GM19463 (cell line): ENCODE results near the gene MFAP4.

Source experiments
- ATAC-seq: cut with Tn5 transposase; IDR thresholded peaks from one replicate; pipeline ENCODE4 v1.9.1; 2021; ENCODE audit warnings: mild to moderate bottlenecking, moderate library complexity; ENCODE audit not compliant: unreplicated experiment

MFAP4 gene

DNA sequence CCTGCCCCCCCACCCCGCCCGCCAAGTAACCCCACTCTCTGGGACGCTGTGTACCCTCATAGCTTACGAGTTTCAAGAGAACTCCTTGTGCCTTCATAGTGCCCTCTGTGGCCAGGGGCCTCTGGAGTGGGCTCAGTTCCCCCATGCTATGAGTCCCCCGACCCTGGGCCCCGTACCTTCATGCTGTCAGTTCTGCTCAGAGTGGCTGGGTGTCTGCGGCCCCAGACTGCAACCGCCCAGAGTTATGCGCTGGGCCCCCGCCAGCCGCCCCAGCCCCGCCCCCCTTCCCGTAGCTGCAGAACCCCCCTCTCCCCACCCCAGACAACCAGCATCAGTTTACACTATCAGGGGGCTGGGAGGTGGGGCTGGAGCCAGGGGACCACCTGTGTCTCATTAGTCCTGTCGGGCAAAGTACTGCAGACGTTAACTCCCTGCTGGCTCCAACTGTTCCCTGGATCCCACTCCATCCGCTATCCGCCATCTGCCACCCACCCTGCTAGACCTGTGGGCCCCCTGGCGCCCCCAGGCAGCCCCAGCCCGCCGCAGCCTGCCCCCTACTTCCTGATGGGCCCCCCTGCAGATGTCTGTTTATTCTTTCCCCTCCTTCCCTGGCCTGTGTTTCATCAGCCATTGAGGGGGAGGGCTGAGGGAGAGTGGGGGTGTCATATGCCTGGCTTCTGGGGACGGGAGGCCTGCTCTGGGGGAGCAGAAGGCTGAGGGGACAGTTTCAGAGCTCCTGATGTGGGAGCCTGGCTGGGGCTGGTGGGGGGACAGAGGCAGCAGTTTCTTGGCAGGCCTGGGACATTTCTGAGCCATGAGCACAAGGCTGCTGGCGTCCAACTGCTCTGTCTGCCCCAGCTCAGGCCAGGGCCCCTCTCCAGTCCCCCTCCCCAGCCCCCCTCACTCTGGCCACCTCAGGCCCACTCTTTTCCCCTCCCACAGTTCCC is at the start of gene MFAP4:
MFAP4 (minus strand) TSS at position 217 of the 947 bp plus-strand sequence; CDS start at position 182, 35 bp downstream.
- ATAC-seq, result no peak

GRCh38 chr17:19433727-19434340 is 46.8 kb upstream of the MFAP4 start:
- no peak for ATAC-seq

DNA sequence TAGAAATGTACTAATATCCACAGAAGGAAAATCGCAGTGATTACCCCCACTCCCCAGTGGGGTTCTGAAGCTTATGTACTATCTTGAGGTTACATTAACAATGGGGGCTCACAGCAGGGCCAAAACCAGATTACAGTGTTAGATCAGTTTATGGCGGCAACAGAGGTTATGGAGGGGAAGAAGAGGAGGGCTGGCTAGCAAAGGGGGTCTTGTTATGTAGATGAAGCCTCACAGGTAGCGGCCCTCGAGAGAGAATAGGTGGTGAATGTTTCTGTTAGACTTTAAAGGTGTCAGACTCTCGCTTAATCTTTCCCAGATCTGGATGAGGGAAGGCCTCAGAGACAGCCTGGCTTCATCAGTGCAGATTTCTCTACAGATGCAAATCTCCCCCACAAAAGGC is 46.3 kb upstream of the MFAP4 start:
- no peak for ATAC-seq

GRCh38 chr17:19431691-19432090 is 44.7 kb upstream of the MFAP4 start:
- no peak for ATAC-seq

- no peak for ATAC-seq
Measured at GRCh38 chr17:19426631-19427030, 39.6 kb upstream of the MFAP4 start.

- ATAC-seq, result no peak
Measured at GRCh38 chr17:19424934-19425868, 38.2 kb upstream of the MFAP4 start.

GRCh38 chr17:19421926-19422325 is 34.9 kb upstream of the MFAP4 start:
- no peak for ATAC-seq

- no peak for ATAC-seq
Measured at GRCh38 chr17:19421219-19421618, 34.2 kb upstream of the MFAP4 start.

GRCh38 chr17:19418251-19418992 is 31.4 kb upstream of the MFAP4 start:
- ATAC-seq, result no peak

DNA sequence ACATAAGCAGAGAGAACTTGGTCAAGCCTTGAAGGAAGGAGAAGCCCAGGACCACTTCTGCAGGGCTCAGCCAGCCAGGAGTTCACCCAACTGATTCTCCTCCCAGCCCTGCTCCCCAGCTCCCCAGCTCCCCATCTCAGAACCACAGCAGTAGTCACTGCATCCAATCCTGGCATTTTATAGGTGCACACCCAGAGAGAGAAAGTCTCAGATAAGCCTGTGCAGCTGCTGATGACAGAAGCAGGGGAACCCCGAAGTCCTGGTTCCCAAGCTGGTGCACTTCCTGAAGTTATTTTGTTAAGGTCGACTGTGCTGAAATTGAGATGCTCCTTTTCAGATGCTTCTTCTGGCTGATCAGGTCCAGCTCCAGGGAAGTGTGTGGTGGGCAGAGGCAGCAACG is 30.6 kb upstream of the MFAP4 start:
- ATAC-seq, result no peak

GRCh38 chr17:19415806-19416775 is 29.1 kb upstream of the MFAP4 start:
- no peak for ATAC-seq

GRCh38 chr17:19415311-19415710 is 28.3 kb upstream of the MFAP4 start:
- ATAC-seq, result no peak

DNA sequence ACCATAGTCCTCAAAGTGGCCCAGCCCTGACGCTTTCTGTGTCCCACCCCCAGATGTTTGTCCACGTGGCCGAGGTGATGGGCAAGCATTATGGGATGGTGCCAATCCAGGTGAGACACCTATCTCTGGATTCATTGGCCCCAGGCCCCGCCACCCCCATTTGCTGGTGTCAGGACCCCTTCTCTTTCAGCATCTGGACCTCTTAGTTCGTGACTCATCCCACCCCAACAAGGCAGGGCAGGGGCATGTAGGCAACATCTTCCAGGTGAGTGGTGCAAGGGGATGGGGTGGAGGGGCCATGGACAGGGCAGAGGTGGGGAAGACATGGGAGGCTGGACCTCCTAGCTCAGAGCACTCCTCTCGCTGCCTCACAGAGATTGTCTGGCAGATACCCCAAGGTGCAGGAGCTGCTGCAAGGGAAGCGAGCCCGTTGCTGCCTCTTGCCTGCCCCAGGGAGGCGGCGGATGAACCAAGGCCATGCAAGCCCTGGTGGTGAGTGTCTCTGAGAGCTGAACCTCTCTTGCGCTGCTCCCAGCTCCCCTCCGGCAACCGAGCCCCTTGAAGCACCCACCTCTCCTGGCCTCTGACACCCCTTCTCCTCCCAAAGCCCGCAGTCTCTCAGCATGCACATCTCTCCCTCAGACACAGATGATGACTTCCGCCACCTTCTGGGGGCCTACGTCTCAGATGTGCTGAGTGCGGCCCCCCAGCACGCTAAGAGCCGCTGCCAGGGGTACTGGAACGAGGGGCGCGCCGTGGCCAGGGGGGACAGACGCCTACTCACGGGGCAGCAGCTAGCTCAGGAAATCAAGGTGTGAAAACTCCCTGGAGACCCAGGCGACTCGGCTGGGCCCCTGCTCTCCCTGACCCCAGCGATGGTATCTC is 27.6 kb upstream of the MFAP4 start:
- ATAC-seq, result no peak

DNA sequence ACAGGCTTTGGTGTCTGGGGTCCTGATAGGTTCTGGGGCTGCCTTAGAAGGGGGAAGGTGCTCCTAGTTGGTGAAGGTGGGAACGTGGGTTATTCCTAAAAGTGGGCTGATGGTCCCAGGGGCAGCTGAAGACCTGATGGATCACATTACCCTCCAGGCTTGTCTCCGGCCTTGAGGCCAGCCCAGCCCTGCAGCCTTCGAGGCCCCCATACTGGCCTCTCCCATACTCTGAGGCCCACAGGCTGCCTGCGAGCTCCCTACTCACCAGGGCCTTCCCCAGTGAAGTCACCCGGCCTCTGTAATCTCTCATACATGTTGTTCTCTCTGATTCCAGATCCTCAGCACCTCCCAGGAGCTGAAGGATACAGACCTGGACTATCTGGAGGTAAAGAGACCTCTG is 26.8 kb upstream of the MFAP4 start:
- no peak for ATAC-seq

DNA sequence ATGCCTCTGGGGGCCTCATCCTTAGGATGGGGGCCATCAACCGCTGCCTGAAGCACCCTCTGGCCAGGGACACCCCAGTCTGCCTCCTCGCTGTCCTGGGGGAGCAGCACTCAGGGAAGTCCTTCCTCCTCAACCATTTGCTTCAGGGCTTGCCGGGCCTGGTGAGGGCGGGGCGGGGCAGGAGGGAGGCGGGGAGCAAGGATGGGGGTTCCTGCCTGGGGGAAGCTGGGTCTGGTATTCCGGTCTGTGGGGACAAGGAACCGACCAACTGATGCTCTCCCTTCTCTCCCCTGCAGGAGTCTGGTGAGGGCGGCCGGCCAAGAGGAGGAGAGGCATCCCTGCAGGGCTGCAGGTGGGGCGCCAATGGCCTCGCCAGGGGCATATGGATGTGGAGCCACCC is 26.0 kb upstream of the MFAP4 start:
- ATAC-seq, result no peak

DNA sequence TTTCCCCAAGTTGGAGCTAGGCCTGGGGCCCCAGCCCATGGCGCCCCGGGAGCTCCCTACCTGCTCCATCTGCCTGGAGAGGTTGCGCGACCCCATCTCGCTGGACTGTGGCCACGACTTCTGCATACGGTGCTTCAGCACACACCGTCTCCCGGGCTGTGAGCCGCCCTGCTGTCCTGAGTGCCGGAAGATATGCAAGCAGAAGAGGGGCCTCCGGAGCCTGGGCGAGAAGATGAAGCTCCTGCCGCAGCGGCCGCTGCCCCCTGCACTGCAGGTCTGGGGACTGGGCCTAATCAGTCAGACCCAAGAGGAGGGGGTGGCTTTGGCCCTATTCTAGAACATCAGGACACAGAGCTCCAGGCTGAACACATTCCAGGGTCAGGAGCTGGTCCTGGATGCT is 25.5 kb upstream of the MFAP4 start:
- ATAC-seq, result no peak

GRCh38 chr17:19411631-19412030 is 24.6 kb upstream of the MFAP4 start:
- ATAC-seq, result no peak

DNA sequence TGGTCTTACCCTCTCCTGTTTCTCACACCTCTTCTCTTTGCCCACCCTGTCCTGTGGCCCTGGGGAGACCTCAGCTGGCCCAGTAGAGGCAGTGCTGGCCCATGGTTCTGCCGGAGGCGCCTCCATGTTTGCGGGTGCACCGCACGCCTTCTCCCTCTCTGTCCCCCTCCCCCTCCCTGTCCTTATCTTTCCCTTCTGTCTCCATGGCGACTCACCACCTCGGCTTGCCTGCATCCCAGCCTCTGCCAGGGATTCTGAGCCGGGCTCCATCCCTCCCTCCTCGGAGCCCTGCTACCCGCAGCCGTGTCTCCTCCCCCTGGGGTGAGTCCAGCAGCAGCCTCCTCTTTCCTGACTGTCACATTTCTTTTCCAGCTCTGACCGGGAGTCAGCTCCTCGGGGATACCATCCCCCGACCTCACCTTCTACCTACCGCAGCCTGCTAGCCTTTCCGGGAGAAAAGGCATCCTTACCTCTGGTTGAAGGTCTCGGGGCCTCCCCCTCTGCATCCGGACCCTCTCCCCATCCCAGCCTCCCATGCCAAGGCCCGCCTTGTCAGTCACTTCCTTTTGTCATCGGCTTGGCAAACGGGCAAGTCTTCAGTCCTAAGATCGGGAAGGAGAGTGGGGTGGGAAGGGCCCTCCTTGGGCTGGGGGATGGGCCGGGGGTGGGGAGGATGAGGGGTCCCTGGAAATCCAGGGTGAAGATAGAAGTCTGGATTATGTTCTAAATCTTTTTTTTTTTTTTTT is 24.1 kb upstream of the MFAP4 start, which contains the start of gene RNF112:
RNF112 (plus strand) TSS at position 358 of the 746 bp plus-strand sequence; CDS start at position 535, 177 bp downstream.
- ATAC-seq, result no peak
